SK-N-MC (cell line): ENCODE data around the gene ARPC5.

Experiments used
- EZH2 ChIP-seq: fragments of 200-600 bp; sonication (generic); IDR thresholded peaks from one replicate; pipeline ENCODE4 v1.6.1; 2017; ENCODE audit warnings: antibody characterized with exemption
- POLR2AphosphoS5 ChIP-seq: IDR thresholded peaks from 2 replicates; pipeline ENCODE4 v1.6.1; 2012; ENCODE audit warnings: mild to moderate bottlenecking, low read depth, low read length, borderline replicate concordance

DNA sequence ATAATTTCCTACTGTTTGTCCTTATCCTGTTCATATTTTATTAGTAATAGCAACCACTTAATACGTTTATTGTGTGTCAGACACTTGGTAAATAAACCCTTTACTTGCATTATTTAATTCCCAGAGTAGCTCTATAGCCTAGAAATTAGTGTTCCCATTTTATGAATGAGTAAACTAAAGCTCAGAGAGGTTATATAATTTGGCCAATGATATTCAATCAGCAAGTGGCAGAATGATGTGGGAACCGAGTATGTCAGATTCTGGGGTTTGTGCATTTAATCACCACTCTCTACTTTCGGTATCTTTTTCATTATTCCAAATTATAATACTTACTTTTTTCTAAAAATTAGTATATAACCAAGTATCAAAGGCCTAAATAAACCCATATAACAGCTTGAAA is 6.6 kb upstream of the ARPC5 start:
- TF ChIP-seq EZH2 (no peak), POLR2AphosphoS5 (no peak)
